Peyer's patch (tissue), 4 donors: ENCODE data around the gene IQCE.

Source experiments
- CTCF ChIP-seq, 6 experiments: fragments of 450-650 bp in 4 of 6; fragments of 200-600 bp in 2 of 6; sonication (generic) in 1 of 6; IDR thresholded peaks; one replicate each; pipeline ENCODE4 v1.5.1; 2017 to 2019; ENCODE audit warnings: antibody characterized with exemption in 6 of 6, mild to moderate bottlenecking in 3 of 6, moderate library complexity in 1 of 6
- POLR2A ChIP-seq, 2 donors: fragments of 450-650 bp; IDR thresholded peaks; one replicate each; pipeline ENCODE4 v1.5.1; 2017; ENCODE audit warnings: antibody characterized with exemption in 2 of 2, mild to moderate bottlenecking in 2 of 2, moderate library complexity in 2 of 2

GRCh38 chr7:2628891-2629290 is 70.1 kb downstream of the IQCE start:
- no peak for TF ChIP-seq CTCF (IDR thresholded peaks at IDR 0.05)
- no peak for TF ChIP-seq POLR2A (IDR thresholded peaks at IDR 0.05)
